Activated T-helper 1 cell treated with anti-CD3 and anti-CD28 coated beads, Interleukin-2, amount 50 U/mL, for 16 hours (primary cell): Measurements from ENCODE around the gene TMEM167A.

Source experiments
- DNase-seq, 2 donors: peaks; one replicate each; pipeline ENCODE4 v3.0.0-alpha.2; 2020; ENCODE audit warnings: low read depth in 1 of 2, low spot score in 1 of 2

The TMEM167A gene

GRCh38 chr5:83076742-83077661 is at the start of gene TMEM167A, which contains the start of gene XRCC4:
Gene TMEM167A (minus strand): TSS chr5:83077394. CDS start chr5:83077323, 71 bp downstream.
Gene XRCC4 (plus strand): TSS chr5:83077547. CDS start chr5:83104920, 27,373 bp downstream.
- DNase-seq, result peak; percentile 80 to 89

- DNase-seq, result no peak
Observed at GRCh38 chr5:83126501-83126900, 49.3 kb upstream of the TMEM167A start.

DNA sequence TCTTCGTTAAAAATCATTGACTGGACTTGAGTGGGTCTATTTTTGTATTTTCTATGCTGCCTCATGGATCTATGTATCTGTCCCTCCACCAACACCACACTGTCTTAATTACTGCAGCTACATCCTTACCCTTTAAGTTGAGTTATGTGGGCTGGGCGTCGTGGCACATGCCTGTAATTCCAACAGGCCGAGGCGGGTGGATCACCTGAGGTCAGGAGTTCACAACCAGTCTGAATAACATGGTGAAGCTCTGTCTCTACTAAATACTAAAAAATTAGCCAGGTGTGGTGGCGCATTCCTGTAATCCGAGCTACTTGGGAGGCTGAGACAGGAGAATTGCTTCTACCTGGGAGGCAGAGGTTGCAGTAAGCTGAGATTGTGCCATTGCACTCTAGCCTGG is 48.4 kb upstream of the TMEM167A start:
- DNase-seq, result no peak

DNA sequence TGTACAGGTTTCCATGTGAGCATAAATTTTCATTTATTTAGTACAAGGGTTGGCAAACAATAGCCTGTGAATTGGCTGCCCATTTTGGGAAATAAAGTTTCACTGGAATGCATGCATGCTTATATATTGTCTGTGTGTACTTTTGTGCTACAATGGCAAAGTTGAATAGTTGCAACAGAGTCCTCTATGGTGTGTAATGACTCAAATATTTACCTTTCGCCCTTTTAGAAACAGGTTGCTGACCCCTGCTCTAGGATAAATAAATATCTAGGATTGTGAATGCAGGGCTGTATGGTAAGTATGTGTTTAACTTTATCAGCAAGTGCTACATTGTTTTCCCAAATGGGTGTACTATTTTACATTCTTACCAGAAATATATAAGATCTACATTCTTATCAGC is 47.4 kb upstream of the TMEM167A start:
- no peak for DNase-seq

- no peak for DNase-seq
Observed at GRCh38 chr5:83118976-83119375, 41.8 kb upstream of the TMEM167A start.

GRCh38 chr5:83118471-83118870 is 41.3 kb upstream of the TMEM167A start:
- no peak for DNase-seq

DNA sequence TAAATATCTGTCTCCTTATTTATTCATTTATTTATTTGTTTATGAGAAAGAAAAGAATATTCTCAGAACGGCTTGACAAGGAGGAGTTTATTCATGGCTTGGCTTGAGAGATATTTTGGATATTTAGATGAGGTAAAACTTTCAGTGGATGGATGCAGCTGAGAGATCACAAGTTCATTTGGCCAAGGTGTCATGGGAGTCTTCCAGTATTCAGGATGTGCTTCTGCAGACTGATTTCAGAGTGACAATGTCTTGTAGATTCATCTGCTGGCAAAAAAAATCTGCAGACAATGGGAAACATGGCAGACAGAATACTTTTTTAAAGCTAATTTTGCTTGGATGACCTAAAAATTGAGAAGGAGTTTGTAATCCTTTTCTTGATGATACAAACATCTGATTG is 38.6 kb upstream of the TMEM167A start:
- DNase-seq, result no peak

GRCh38 chr5:83109380-83109779 is 32.2 kb upstream of the TMEM167A start:
- no peak for DNase-seq

GRCh38 chr5:83107692-83108420 is 30.7 kb upstream of the TMEM167A start:
- DNase-seq, result no peak

GRCh38 chr5:83104021-83104420 is 26.8 kb upstream of the TMEM167A start:
- no peak for DNase-seq

DNA sequence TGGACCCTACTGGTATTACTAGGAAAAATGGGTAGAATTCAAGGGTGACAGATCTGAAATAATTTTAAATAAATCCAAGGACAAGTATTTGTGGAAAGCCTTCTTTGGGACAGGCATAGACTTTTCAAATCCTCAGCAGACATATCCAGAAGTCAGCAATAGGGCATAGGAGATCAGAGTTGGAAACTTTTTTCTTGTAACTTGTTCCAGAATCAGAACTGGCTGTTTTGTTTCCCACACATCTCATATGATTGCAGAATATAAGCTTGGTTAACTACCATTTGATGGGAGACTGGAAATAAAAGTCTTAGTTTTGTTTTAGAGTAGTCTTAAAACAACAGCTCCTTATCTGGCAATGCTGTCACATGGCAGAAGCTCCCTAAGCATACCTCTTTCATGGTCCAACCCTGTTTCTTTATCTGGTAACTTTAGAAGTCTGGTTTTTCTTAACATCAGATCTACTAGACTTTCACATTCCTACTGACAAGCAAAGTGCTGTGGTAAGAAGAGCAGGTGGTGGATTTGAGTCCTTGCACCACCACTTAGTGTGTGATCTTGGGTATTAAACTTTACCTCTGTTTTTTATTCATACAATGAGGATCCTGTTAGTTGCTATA is 25.3 kb upstream of the TMEM167A start:
- no peak for DNase-seq

- DNase-seq, result no peak
Observed at GRCh38 chr5:83101514-83101913, 24.3 kb upstream of the TMEM167A start.

GRCh38 chr5:83099445-83099844 is 22.3 kb upstream of the TMEM167A start:
- DNase-seq, result no peak

GRCh38 chr5:83099001-83099400 is 21.8 kb upstream of the TMEM167A start:
- no peak for DNase-seq

DNA sequence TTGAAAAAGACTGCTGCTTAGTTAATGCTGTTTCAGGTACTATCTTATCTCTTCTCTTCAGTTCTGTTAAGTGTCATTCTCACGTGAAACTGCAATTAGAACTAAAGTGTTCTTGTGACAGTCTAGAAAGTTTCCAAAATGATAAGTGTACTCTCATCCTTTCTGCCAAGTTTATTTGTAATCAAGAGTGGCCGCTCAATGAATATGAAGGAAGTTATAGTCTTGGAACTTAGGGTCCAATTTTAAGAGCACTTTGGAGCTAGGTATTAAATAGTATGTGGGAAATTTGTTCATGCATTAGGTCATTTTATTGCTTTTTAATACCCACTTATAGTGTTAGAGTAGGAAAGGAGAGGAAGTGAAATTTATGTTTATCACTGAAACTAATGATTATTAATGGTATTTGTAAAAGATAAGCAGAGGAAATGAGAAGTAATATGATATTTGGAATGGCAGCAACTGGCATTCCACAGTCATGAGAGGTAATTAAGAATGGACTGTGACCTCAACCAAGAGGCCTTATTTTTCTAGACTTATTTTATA is 20.6 kb upstream of the TMEM167A start:
- DNase-seq, result no peak

DNA sequence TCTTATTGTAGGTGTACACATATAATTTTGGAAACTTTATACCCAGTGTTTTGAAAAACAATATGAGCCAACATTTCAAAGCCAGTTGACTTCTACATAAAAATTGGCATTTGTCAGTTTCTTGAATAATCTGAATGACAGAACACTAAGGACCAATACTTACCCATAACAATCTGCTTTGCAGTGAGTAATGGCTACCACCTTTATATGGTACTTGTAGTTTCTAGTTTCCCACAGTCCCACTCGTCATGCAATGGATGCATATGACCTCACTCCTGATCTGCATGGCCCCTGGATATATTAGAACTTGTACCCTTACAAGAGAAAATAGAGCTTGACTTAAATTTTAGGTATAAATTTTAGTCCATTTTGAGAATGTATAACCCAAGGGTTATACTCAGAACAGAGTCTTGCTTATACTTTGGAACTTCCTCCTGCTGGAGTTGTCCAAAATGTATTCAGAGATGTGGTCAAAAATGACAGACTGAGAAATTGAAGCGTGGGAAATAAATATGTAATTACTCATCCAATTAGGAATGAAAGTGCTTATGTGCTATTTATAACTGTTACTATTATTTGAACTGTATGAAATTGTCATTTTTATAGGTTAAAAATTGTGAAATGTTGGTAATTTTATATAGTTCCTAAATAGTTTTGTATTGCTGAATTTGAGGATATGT is 19.6 kb upstream of the TMEM167A start:
- DNase-seq, result no peak

DNA sequence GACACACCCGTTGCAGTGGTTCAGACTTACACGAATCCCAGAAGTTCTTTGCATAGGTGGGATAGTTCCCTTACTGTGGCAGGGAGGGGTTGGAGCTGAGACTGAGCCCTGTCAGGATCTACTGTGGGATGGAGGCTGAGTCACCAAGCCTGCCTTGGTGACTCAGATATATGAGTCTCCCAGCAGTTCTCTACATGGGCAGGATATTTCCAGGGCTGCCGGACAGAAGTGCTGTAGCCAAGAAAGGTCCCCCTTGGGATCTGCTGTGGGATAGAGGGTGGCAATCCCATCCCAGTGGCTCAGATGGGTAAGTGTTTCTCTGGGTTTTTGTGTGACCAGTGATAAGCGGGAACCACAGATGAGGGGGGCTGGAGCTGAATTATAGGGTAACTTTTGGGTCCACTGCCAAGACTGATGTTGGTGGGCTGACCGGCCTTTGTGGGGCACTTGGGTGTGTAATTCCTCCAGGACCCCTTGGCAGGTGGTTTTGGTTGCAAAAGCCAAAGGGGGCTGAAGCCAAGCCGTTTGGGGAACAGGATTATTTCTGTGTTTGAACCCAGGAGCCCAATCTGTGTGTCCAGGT is 18.9 kb upstream of the TMEM167A start:
- no peak for DNase-seq

DNA sequence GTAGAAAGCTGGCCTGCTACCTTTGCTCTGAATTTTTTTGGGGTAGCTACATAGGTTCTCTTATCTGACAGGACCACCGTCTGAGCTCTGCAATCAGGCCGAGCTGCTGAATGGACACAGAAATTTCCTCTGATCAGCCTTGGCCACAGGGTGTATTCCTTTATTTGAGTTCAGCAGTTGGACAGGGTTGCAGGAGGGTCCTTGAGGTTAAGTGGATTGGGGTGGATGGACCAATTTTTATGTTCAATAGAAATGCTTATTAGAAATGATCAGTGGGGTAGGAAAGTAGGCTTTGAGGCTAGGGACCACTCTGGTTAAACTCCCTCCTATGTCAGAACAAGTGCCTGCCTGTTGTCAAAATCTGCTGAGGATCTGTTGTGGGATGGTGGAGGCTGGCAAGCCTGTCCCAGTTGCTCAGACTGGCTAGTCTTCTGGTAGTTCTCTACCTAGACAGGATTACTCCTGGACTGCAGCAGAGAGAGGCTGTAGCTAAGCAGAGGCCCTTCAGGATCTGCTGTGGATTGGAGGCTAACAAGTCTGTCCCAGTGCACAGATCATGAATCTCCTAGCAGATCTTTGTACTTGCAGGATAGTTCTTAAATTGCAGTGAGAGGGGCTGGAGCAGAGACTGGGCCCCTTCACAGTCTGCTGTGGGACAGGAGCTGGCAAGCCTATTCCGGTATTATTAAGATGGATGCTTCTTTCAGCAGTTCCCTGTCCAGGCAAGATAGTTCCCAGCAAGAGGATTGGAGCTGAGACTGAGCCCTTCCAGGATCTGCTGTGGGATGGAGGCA is 18.2 kb upstream of the TMEM167A start:
- no peak for DNase-seq

- DNase-seq, result no peak
Observed at GRCh38 chr5:83093692-83094091, 16.5 kb upstream of the TMEM167A start.

GRCh38 chr5:83092619-83093018 is 15.4 kb upstream of the TMEM167A start:
- no peak for DNase-seq
